Activated CD4-positive, alpha-beta T cell treated with anti-CD3 and anti-CD28 coated beads, Interleukin-2, Interleukin-4, amounts not matched to agents 100 ng/mL and 50 ng/mL, durations not matched to agents 16 hours and 8 hours (primary cell): Measurements from ENCODE around the gene SOX1.

Experiments used
- DNase-seq: peaks from one replicate; pipeline ENCODE4 v3.0.0-alpha.2; 2020; ENCODE audit warnings: low spot score

SOX1 gene

DNA sequence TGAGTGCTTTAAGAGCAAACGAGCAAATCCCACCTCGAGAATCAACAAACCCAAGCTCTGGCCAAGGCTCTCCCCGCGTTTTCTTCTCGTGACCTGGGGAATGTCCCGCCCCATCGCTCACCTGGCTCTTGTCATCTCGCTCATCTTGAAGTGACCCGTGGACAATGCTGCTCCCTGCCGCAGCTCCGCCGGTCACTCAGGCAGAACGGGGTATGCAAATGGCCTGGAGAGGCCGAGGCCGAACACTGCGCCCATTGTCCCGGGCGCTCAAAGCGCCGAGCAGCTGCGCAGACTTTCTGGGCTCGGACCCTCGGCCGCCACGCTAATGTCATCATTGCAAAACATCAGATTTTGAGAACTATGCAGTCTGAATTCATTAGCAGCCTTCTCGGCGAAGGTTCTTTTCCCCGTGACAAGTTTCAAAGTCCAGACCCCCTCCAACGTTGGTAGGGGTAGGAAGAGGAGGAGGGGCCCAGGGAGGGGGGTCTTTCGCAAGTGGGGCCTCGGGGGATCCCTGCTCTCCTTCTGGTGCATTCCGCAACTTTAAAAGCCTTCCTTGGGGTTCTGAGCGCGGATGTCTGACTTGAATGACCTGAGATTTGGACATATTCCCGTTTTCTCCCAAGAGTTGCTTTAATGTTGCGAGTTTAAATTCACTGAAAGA lies 39.7 kb downstream of the SOX1 start:
- no peak for DNase-seq

DNA sequence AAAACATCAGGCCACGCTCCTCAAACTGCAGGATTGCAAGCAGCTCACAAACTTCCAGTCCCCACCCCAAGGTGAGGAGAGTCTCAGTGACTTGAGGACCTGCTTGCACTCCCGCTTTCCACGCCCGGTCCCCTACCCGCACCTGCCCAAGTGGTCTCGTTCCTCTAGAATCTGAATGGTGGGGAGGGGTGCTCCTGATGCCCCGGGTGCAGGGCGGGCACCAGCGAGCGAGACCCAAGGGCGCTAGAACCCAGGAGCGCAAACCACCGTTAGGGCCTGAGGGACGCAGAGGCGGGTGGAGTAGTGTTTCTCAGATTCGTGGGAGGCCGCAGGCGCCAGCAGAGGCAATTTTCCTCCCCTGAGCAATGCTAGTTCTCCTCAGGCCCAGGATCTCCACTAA lies 40.3 kb downstream of the SOX1 start:
- DNase-seq: no peak

DNA sequence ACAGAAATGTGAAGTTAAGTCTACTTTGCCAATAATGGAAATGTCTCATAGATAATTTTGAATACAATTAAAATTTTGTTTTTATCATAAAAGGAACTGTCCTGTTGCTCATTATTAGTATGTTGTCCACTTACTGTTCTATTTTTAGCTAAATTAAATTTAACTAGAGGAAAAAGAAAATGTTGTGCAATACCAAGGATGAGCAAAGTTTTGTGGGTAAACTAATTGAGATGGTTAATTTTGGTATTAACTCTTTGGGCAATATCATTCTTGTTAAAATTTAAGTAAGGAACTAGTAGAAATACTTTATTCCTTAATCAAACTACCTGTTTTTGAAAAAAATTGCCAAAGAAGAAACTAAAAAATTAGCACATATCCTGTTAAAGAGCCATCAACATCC lies 43.5 kb downstream of the SOX1 start:
- no peak for DNase-seq

DNA sequence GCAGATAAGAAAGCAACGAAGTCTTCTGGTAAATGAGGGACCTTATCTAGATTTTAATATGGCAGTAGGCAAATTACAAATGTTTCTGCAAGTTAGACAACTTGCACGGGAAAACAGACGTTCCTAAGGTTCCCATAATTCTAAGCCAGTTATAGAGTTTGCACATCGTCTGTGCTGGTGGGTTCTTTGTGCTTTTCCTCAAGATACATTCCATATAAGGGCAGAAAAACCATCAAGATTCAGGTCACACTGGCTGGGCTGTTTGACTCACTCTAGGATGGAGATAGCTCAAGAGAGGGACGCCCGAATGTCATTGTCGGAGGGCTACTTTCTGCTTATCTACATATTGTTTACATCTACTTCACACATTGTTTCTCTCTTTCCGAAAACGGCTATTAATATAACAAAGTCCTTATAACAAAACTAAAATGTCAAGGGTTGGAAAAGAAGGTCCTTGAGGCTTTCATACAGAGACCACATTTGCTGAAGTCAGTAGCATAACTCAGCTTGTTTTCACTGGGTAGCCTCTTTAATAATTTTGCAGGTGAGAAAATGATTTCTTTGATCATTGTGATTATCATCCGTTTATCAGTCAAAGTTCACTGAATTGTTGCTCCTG lies 44.4 kb downstream of the SOX1 start:
- DNase-seq: no peak

DNA sequence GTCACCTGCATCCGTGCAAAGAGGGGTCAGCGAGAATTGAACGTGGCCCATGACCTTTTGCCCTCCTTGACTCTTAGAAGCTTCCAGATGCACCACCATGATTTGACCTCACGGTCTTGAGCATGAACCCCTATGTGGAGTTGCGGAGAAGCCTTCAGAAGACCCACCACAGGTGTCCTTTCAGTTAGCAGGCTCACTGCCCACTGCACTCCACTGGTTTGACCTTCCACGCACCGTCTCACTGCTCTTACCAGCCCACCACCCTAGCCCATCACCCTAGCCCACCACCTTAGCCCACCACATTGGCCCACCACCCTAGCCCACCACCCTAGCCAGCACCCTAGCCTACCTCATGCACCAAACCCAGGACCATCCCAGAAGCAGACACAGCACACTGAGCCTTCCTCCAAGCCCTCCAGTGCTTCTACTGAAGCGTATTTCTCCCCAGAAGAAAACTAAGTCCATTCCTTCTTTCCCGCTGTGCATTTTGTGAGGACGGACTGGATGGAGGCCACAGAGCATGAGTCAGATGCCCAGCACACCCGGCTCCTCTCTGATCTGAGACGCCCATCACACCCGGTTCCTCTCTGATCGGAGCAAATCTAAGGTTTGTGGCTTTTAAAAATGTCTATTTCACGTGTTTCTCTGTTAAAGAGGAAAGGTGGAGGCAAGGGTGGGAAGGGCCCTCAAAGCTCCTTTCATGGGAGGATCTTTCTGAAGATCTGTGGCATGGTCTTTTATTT lies 45.8 kb downstream of the SOX1 start:
- no peak for DNase-seq

DNA sequence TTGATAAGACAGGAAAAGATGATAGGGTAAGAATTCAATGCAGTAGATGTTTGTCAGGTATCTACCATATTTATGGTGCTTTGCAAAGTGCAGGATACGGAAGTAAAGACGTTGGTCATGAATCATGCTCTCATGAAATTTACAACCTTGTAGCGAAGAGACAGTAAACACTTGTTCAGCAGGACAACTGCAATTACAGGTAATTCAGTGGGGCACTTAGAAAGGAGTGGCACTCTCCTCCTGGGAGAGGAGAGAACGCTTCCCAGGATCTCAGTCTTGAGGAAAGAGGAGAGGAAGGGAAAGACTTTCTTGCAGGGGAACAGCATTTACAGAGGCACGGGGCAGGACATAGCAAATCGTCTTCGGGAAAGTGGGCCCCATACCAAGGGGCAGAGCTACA lies 46.4 kb downstream of the SOX1 start:
- DNase-seq: no peak

DNA sequence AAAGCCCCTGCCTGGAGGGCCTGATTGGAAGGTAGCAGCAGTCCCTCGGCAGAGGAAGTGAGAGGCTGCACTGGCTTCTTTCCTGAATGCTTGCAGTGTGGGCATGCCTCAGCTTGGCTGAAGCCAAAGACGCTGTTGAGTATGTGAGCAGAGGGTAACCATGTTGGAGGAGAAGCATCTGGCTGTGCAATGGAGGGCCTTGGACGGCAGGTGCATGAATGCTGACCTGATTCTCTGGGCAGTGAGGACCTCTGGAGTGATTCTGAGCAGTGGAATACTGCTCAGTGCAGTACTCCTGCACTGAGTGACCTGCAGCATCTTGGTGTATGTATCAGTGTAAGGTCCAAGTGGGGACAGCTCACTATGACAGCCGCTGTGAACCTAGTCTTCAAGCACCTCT lies 46.9 kb downstream of the SOX1 start:
- DNase-seq: no peak

DNA sequence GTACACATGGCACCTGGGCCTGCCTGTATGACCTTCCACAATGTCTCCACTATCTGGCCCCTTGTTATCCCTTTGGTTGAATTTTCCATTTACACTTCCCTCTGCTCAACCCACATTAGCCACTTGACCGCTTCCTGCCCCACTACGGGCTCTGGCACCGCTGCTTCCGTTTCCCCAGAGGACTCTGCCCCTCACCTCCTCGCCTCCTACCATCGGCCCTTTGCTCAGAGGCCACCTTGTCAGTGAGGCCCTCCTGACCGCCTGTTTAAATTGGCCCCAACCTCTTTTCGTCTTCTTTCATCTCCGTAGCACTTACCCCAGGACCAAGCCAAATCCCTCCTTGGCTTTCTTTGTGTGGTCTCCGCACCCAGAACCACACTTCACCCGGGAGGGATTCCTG lies 47.4 kb downstream of the SOX1 start:
- no peak for DNase-seq

DNA sequence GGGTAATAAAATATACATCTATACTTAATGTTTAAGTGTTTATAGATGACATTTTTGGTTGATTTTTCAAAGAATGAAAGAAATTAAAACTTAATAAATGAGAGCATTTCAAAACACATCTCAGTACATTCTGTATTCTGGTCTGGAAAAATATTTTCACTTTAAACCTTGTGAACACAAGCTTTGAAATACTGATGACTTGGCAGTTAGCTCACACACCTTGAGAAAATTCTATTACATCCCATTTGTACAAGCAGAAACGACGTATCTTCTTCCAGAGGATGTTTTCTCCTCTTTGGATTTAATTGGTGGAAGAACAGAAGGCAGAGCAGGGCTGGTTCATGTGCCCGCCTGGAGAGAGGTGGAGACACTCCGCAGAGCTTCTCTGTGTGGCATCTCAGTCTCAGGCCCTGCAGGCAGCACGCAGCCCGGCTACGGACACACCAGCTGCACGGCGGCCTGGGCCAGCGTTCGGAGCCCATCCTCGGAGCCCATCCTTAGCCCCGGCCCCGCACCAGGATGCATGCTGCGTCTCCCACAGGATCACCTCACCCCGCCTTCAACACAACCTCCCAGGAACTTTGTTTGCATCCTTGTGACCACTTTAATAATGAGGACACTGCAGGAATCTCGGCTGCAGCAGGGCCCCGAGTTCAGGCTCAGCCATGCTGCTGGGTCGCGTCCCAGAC lies 48.6 kb downstream of the SOX1 start:
- no peak for DNase-seq

DNA sequence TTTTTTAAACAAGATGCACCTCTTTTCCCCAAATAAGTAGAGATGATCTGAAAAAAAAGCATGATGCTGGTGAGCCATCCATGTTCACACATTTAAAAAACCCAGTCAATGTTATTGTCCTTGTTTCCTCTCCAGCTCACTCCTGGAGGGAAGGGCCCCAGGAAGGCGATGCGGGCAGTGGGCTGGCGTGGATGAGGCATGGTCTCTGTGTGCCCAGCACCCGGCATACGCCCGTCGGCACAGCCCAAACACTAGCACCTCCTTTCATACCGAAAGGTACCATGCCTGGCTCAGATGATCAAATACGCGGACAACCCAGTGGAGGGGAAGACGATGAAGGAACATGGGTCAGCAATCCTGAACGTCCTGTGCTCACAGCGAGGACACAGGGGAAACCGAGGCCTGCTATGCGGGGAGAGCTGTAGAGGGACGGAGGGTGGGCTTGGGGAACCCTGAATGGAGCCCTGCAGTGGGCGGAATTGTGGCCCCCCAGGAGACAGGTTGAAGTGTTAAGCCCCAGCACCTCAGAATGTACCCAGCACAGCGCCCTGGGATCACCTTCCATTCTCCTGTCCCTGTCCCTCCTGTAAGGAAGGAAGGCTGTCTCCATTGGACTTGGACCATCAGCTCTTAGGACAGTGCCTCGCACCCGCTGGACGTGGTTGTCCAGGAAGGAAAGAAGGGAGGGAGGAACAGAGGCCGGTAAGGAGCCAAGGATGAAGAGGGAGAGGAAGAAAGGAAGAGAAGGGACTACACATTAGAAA lies 49.4 kb downstream of the SOX1 start:
- DNase-seq: no peak

DNA sequence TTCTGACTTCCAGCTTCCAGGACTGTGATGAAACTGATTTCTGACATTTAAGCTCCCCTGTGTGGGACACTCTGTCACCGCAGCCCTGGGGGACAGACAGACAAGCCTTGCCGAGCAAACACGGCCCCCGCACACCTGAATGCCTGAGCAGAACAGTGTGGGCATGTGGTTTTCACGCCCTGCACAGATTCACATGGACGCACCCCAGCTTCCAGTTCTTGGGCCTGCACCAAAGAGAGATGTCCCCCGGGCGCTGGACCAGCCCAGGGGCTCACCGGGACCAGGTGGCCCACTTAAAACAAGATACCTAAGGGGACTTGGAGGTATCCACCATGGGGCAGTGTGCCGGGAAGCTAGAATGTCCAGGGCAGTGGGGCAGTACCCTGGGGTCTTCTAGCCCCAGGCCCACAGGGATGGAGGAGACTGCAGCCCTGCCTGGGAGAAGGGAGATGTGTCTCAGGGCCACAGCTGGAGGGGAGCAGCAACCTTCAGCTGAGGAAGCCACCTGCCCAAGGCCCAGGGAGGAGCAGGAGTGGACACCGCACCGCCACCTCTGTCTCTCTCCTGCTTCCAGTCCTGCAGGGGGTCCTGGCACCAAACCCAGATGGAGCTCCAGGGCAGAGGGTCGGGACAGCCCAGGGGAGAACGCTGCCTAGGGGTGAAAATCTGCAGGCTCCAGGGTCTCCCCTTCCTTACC lies 50.5 kb downstream of the SOX1 start:
- DNase-seq: no peak

DNA sequence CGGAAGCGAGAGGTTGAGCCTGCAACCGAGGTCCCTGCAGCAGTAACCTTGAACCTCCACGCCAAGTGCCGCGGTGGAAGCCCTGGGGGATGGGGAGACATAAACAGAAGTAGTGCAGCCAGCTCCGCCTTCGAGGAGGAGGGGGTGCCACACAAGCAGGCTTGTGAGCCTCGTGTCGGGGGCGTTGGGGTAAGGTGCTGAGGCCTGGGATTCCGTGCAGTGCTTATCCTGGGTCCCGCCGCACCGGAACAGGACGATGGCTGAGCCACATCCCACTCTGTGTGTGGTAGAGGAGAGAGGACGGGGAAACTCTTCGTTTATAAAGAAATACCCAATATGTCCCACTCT lies 51.0 kb downstream of the SOX1 start:
- DNase-seq: no peak

DNA sequence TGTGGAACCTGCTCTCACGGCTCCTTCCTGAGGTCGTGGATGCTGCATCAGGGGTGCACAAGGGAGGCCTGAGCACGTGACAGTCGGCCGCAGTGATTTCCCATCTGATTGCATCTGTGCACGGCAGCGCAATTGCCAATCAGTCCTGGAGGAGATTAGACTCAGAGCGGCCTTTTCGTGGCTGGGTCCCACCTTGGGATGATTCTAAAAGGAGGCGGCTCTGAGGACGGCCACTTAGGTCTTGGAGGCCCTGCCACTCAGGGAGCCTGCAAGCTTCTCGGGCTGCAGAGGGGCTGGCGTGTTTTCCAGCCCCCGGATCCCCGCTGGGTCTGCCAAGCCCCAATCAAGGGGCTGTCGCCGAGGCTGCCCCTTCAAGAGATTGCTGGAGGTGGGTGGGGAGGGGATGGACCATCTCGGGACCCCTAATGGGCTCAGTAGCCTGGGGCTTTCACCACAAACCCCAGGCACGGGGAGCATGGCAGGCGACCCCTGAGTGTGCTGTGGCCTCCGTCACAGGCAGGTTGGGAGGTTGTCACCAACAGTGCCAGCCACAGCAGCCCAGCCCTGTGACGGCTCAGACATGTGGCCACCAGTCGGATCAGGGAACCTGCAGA lies 51.6 kb downstream of the SOX1 start:
- no peak for DNase-seq

DNA sequence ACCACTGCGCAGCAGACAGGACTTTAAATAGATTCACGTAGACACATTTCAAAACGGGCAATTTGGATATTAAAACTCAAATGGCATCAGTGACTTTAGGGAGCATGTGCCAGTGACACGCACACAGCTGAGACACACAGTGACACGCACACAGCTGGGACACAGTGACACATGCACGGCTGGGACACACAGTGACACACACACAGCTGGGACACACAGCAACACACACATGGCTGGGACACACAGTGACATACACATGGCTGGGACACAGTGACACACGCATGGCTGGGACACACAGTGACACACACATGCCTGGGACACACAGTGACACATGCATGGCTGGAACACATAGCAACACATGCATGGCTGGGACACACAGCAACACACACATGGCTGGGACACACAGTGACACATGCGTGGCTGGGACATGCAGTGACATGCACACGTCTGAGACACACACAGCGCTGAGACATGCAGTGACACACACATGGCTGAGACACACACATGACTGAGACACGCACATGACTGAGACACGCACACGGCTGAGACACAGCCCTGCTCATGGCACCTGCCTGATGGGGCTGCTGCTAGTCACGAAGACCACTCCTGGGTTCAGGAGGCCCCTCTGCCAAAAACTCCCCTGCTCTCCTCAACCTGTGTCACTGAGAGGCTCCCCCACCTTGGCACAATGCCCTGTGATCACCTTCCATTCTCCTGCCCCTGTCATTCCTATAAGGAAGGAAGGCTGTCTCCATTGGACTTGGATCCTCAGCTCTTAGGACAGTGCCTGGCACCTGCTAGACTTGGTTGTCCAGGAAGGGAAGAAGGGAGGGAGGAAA lies 52.5 kb downstream of the SOX1 start:
- DNase-seq: no peak

DNA sequence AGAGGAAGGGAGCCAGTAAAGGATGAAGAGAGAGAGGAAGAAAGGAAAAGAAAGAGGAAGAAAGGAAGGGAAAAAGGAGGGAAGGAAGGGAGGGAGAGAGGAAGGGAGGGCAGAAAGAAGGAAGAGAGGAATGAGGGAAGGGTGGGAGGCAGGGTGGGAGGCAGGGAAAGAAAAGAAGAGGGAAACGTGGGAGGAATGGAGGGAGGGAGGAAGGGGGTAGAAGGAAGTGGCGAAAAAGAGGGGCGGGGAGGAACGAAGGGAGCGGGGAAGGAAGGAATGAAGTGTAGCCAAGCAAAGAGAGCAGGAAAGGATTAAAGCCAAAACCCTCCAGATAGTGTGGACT lies 53.1 kb downstream of the SOX1 start:
- DNase-seq: no peak
